Ovary (tissue), 9 donors: ENCODE results near the gene DAAM2. TPM values are rescaled to one million over a fixed set of nuclear protein-coding genes. Genes with fewer than 3 reads are reported as not detected.

ENCODE experiments used
- DNase-seq, 5 donors: peaks; one replicate each; pipeline ENCODE4 v3.0.0-alpha.2; 2019 to 2020
- H3K27ac ChIP-seq, 2 donors: fragments of 200-600 bp; one replicate each; pipeline versions ENCODE4 v1.5.1 to v1.8.0; 2019 to 2022
- H3K27me3 ChIP-seq: fragments of 200-600 bp; one replicate; pipeline ENCODE4 v1.8.0; 2022
- H3K36me3 ChIP-seq: fragments of 200-600 bp; sonication (generic); one replicate; pipeline ENCODE4 v1.5.1; 2019
- H3K4me1 ChIP-seq: one replicate; pipeline ENCODE4 v1.8.1; 2013; ENCODE audit warnings: mild to moderate bottlenecking, moderate library complexity; ENCODE audit not compliant: insufficient read depth
- H3K4me3 ChIP-seq: fragments of 200-600 bp; sonication (generic); one replicate; pipeline ENCODE4 v1.5.1; 2017
- H3K9me3 ChIP-seq, 2 donors: fragments of 200-600 bp in 1 of 2; sonication (generic) in 1 of 2; one replicate each; pipeline versions ENCODE4 v1.5.1 to v1.8.1; 2013 to 2019; ENCODE audit warnings: mild to moderate bottlenecking in 1 of 2, moderate library complexity in 1 of 2
- CTCF ChIP-seq, 3 donors: fragments of 450-650 bp in 2 of 3; fragments of 200-600 bp in 1 of 3; IDR thresholded peaks; one replicate each; pipeline versions ENCODE4 v1.5.1 to v1.8.0; 2016 to 2022; ENCODE audit warnings: antibody characterized with exemption in 3 of 3, mild to moderate bottlenecking in 1 of 3
- EP300 ChIP-seq: sonication (generic); formaldehyde crosslinking; IDR thresholded peaks from one replicate; pipeline ENCODE4 v1.6.1; 2017; ENCODE audit warnings: antibody characterized with exemption
- POLR2A ChIP-seq: fragments of 450-650 bp; IDR thresholded peaks from one replicate; pipeline ENCODE4 v1.6.1; 2017; ENCODE audit warnings: antibody characterized with exemption, mild to moderate bottlenecking, moderate library complexity
- WGBS, 3 donors: extraction: QIAGEN DNeasy Blood & Tissue Kit in 1 of 3; methylation state at CpG; one replicate each; pipeline versions ENCODE4 v1.1.5 to v1.1.7; 2013 to 2017; 5-methylcytosine and 5-hydroxymethylcytosine counted together
- intact Hi-C, 4 donors: fragments of 100-400 bp; cut with DNase I; formaldehyde crosslinking; loops; one replicate each; pipeline versions ENCODE4 v1.11.0 to v1.15.1; 2022 to 2023
- polyA plus RNA-seq, 2 donors: library from polyadenylated mRNA; stranded (reverse); fragments of 200-250 nt in 1 of 2; fragments of 350-450 nt in 1 of 2; fragmentation: Illumina TruSeq in 1 of 2; extraction: RNeasy Lipid Tissue Mini Kit (QIAGEN cat#74804) in 1 of 2; gene quantifications; one replicate each; pipeline ENCODE4 v1.2.3, GENCODE V29; 2013 to 2014
- total RNA-seq, 7 donors: library from RNA; depleted of rRNA in 2 of 7; stranded (reverse); fragments of >200 nt in 2 of 7; fragmentation: NEBNext Ultra II Directional in 3 of 7; extraction: Animal tissue kit (Norgen Biotek cat#: 25700) in 3 of 7; gene quantifications; one replicate each; pipeline versions ENCODE4 v1.1.0 to v1.2.4, GENCODE V29; 2016 to 2023
- donor health status: DM: no; HTN: no; CAD: no; lungs with moderate emphysema.
- donor health status: DM: no; HTN: no; CAD: no.
- donor health status: Bipolar disorder and iron deficiency.
- donor health status: DM: yes; HTN: yes; CAD: no.
- donor health status: DM: no; HTN: no; CAD: no.
- donor health status: DM: yes; HTN: yes; CAD: no.

The DAAM2 gene
- total and polyA plus RNA-seq, 9 donors = 8.5 to 27.8 (median 18.5) TPM

- intact Hi-C loops = no loop called here
- no peaks in the 10 kb centered on the region for H3K9me3 ChIP-seq
- TF ChIP-seq CTCF (IDR thresholded peaks at IDR 0.05) (no peak), POLR2A (no peak), EP300 (no peak)
- H3K4me1 ChIP-seq = no peaks in the 10 kb centered on the region
- H3K36me3 ChIP-seq = no peaks in the 10 kb centered on the region
- no peaks in the 10 kb centered on the region for H3K27me3 ChIP-seq
- no peak overlapping the region for H3K27ac ChIP-seq
- H3K4me3 ChIP-seq = no peak overlapping the region
- DNase-seq = no peak
- WGBS, 3 donors = 89 to 95% (median 93%) methylated on average over 5 of the region's 5 CpGs
Observed at GRCh38 chr6:39922821-39923220, 130.6 kb downstream of the DAAM2 start.

- WGBS, 3 donors = 78 to 93% (median 84%) methylated on average over 5 of the region's 5 CpGs
- no peaks in the 10 kb centered on the region for H3K27me3 ChIP-seq
- no peaks in the 10 kb centered on the region for H3K9me3 ChIP-seq
- no peak for TF ChIP-seq POLR2A
- no peak for TF ChIP-seq CTCF (IDR thresholded peaks at IDR 0.05)
- no peak for TF ChIP-seq EP300
- no peak overlapping the region for H3K4me3 ChIP-seq
- DNase-seq = no peak
- H3K27ac ChIP-seq = no peak overlapping the region
- no peaks in the 10 kb centered on the region for H3K36me3 ChIP-seq
- intact Hi-C loops = no loop called here
- no peaks in the 10 kb centered on the region for H3K4me1 ChIP-seq
Observed at GRCh38 chr6:39923394-39923793, 131.2 kb downstream of the DAAM2 start.

- intact Hi-C loops = no loop called here
- H3K27ac ChIP-seq = no peak overlapping the region
Observed at GRCh38 chr6:39923861-39924260, 131.7 kb downstream of the DAAM2 start.

GRCh38 chr6:39924283-39924682 is 132.1 kb downstream of the DAAM2 start:
- no peak for DNase-seq
- TF ChIP-seq POLR2A = no peak
- no peak for TF ChIP-seq CTCF (IDR thresholded peaks at IDR 0.05)
- TF ChIP-seq EP300 = no peak
- Histone ChIP-seq H3K36me3 (no peaks in the 10 kb centered on the region), H3K4me3 (no peak overlapping the region), H3K27ac (no peak overlapping the region), H3K4me1 (no peaks in the 10 kb centered on the region), H3K27me3 (no peaks in the 10 kb centered on the region), H3K9me3 (no peaks in the 10 kb centered on the region)
- 49 to 76% (median 74%) methylated on average over 6 of the region's 6 CpGs for WGBS, 3 donors
- intact Hi-C loops = no loop called here

More at GRCh38 chr6:39923861-39924260, 131.7 kb downstream of the DAAM2 start:
- no peaks in the 10 kb centered on the region for H3K36me3 ChIP-seq
- no peak for DNase-seq
- no peak for TF ChIP-seq POLR2A
- no peak for TF ChIP-seq EP300
- TF ChIP-seq CTCF (IDR thresholded peaks at IDR 0.05) = no peak
- WGBS, 3 donors = 84 to 88% (median 88%) methylated on average over 6 of the region's 6 CpGs
- H3K4me1 ChIP-seq = no peaks in the 10 kb centered on the region
- no peak overlapping the region for H3K4me3 ChIP-seq
- no peaks in the 10 kb centered on the region for H3K27me3 ChIP-seq
- no peaks in the 10 kb centered on the region for H3K9me3 ChIP-seq
